ENCODE data around the gene GULP1. TPM values are rescaled to one million over a fixed set of nuclear protein-coding genes. Genes with fewer than 3 reads are reported as not detected.

Gene GULP1
- total RNA-seq, 2 donors from 2014 or later, result 15.3 to 26.5 TPM

DNA sequence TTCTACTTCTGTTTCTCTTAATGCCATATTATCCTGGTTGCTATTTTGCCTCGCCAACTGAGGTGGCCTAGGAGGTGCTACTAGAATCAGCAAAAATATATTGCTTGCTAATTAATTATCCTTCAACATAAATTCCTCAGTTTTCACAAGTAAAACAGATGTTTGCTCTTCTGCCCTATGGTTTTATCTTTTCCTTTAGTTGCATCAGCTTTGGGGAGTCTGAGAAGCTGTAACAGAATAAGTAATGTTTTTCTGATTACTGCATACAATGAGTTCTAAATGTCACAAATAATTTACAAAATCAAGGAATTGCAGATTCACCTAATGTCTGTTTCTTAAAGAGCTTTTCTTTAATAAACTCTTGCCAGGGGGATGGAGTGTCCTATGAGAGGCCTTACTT, 36.7 kb downstream of the GULP1 start:
- Histone ChIP-seq H3K36me3 (ENCODE audit: control insufficient read depth, insufficient read depth, low read length) (no peaks in the 10 kb centered on the region), H3K9ac (ENCODE audit: extremely low read depth, low read length, poor library complexity, severe bottlenecking) (no peak overlapping the region), H3K4me1 (ENCODE audit: control insufficient read depth, insufficient read depth, low read length) (no peaks in the 10 kb centered on the region), H3K27ac (ENCODE audit: low read depth, low read length) (no peak overlapping the region), H3K4me3 (ENCODE audit: low read length) (no peak overlapping the region), H3K27me3 (ENCODE audit: control insufficient read depth, insufficient read depth, low read length, poor library complexity, severe bottlenecking) (no peaks in the 10 kb centered on the region), H3K9me3 (ENCODE audit: control insufficient read depth, low read length) (no peaks in the 10 kb centered on the region)
- Mint-ChIP-seq H3K9me3 (no peaks in the 10 kb centered on the region), H3K4me1 (peaks cover 11% of the 10 kb centered on the region), H3K27ac (no peak overlapping the region), H3K36me3 (ENCODE audit: low read depth) (no peaks in the 10 kb centered on the region), H3K4me3 (no peak overlapping the region), H3K27me3 (ENCODE audit: insufficient read depth) (no peaks in the 10 kb centered on the region)
- no peak for DNase-seq
- TF ChIP-seq, protein P1, sequence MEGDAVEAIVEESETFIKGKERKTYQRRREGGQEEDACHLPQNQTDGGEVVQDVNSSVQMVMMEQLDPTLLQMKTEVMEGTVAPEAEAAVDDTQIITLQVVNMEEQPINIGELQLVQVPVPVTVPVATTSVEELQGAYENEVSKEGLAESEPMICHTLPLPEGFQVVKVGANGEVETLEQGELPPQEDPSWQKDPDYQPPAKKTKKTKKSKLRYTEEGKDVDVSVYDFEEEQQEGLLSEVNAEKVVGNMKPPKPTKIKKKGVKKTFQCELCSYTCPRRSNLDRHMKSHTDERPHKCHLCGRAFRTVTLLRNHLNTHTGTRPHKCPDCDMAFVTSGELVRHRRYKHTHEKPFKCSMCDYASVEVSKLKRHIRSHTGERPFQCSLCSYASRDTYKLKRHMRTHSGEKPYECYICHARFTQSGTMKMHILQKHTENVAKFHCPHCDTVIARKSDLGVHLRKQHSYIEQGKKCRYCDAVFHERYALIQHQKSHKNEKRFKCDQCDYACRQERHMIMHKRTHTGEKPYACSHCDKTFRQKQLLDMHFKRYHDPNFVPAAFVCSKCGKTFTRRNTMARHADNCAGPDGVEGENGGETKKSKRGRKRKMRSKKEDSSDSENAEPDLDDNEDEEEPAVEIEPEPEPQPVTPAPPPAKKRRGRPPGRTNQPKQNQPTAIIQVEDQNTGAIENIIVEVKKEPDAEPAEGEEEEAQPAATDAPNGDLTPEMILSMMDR (conservative IDR thresholded peaks at IDR 0.05), result no peak
- WGBS, 2 experiments (ENCODE audit: insufficient coverage in 1 of 2, insufficient read length in 1 of 2), result 88 to 100% methylated on average over 1 of the region's 1 CpG

DNA sequence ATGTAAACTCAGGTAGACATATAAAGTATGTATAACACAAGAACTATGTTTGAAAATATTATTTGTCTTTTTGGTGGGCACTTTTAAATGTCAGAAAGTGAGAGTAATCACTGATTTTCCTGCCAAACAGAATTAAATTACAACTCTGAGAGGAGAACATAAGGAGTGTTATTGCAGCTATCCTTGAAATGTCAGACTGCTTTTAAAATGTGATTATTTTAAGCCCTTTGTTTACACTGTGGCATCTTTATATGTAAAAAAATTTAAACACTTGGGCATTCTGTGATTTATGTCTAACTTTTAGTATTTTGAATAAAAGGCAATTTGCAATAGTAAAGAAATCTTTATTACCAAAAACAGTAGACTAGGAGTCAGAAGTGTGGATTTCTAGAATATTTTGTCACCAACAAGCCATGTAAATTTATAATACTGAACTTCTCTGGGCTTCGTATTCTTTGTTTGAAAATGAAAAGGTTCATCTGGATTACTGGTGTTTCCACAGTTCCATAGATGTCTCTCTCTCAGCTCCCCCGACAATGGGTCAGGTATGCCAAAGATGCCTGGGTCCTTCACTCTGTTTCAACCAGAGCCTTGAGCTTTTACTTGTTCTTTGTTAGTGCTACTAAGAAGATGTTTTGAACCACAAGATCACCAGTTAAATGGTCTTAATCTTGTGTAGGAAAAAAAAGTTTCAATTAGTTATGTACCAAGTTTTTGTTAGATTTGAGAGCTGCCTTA, 38.8 kb downstream of the GULP1 start:
- no peaks in the 10 kb centered on the region for H3K9me3 Mint-ChIP-seq
- no peak overlapping the region for H3K4me3 Mint-ChIP-seq
- Histone ChIP-seq H3K9me3 (ENCODE audit: control insufficient read depth, low read length) (no peaks in the 10 kb centered on the region), H3K27me3 (ENCODE audit: control insufficient read depth, insufficient read depth, low read length, poor library complexity, severe bottlenecking) (no peaks in the 10 kb centered on the region), H3K4me1 (ENCODE audit: control insufficient read depth, insufficient read depth, low read length) (no peaks in the 10 kb centered on the region), H3K36me3 (ENCODE audit: control insufficient read depth, insufficient read depth, low read length) (no peaks in the 10 kb centered on the region), H3K9ac (ENCODE audit: extremely low read depth, low read length, poor library complexity, severe bottlenecking) (no peak overlapping the region), H3K4me3 (ENCODE audit: low read length) (no peak overlapping the region), H3K27ac (ENCODE audit: low read depth, low read length) (no peak overlapping the region)
- WGBS, 2 experiments (ENCODE audit: insufficient coverage in 1 of 2, insufficient read length in 1 of 2), result 80 to 87% methylated on average over 1 to 2 of the region's 2 CpGs
- H3K27me3 Mint-ChIP-seq (ENCODE audit: insufficient read depth), result no peaks in the 10 kb centered on the region
- TF ChIP-seq, protein P1 (conservative IDR thresholded peaks at IDR 0.05), result no peak
- peaks cover 21% of the 10 kb centered on the region for H3K4me1 Mint-ChIP-seq
- no peak for DNase-seq
- H3K36me3 Mint-ChIP-seq (ENCODE audit: low read depth), result no peaks in the 10 kb centered on the region
- no peak overlapping the region for H3K27ac Mint-ChIP-seq

DNA sequence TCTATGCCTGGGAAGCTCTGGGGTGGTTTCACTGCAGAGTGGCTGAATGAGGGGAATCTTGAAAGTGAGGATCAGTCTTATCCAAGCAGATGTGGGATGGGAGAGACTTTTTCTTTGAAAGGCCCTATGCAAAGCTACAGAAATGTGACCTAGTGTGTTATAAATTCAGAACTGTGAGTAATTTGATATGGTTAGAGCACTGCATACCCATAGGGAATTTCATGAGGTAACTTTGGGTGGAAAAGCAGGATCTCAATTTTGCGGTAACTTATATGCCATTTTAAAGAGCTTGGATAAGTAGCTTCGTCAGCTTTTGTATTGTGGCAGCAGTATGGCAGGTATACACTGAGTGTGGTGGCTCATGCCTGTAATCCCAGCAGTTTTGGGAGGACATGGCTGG, 40.9 kb downstream of the GULP1 start:
- DNase-seq, result no peak
- H3K36me3 Mint-ChIP-seq (ENCODE audit: low read depth), result no peaks in the 10 kb centered on the region
- H3K27ac Mint-ChIP-seq, result no peak overlapping the region
- H3K9me3 Mint-ChIP-seq, result no peaks in the 10 kb centered on the region
- H3K4me3 Mint-ChIP-seq, result no peak overlapping the region
- TF ChIP-seq, protein P1 (conservative IDR thresholded peaks at IDR 0.05), result no peak
- Histone ChIP-seq H3K27me3 (ENCODE audit: control insufficient read depth, insufficient read depth, low read length, poor library complexity, severe bottlenecking) (no peaks in the 10 kb centered on the region), H3K36me3 (ENCODE audit: control insufficient read depth, insufficient read depth, low read length) (no peaks in the 10 kb centered on the region), H3K4me1 (ENCODE audit: control insufficient read depth, insufficient read depth, low read length) (no peaks in the 10 kb centered on the region), H3K4me3 (ENCODE audit: low read length) (no peak overlapping the region), H3K27ac (ENCODE audit: low read depth, low read length) (no peak overlapping the region), H3K9ac (ENCODE audit: extremely low read depth, low read length, poor library complexity, severe bottlenecking) (no peak overlapping the region), H3K9me3 (ENCODE audit: control insufficient read depth, low read length) (no peaks in the 10 kb centered on the region)
- peaks cover 15% of the 10 kb centered on the region for H3K4me1 Mint-ChIP-seq
- H3K27me3 Mint-ChIP-seq (ENCODE audit: insufficient read depth), result no peaks in the 10 kb centered on the region
- WGBS, 2 experiments (ENCODE audit: insufficient coverage in 1 of 2, insufficient read length in 1 of 2), result 89 to 90% methylated on average over 1 to 2 of the region's 2 CpGs

All from endodermal cell (in vitro differentiated cells).